Ishikawa (cell line): ENCODE results near the gene ARHGEF11.

ENCODE experiments used
- CEBPB ChIP-seq: IDR thresholded peaks from 2 replicates; pipeline ENCODE4 v1.6.1; 2012
- CREB1 ChIP-seq: IDR thresholded peaks from 2 replicates; pipeline ENCODE4 v1.6.1; 2012; ENCODE audit warnings: low read depth
- EGR1 ChIP-seq: IDR thresholded peaks from 2 replicates; pipeline ENCODE4 v1.6.1; 2012
- EP300 ChIP-seq: IDR thresholded peaks from 2 replicates; pipeline ENCODE4 v1.6.1; 2012; ENCODE audit warnings: borderline replicate concordance
- FOXM1 ChIP-seq: IDR thresholded peaks from 2 replicates; pipeline ENCODE4 v1.6.1; 2012; ENCODE audit warnings: low read depth, borderline replicate concordance
- MAX ChIP-seq: IDR thresholded peaks from 2 replicates; pipeline ENCODE4 v1.6.1; 2012
- NFIC ChIP-seq: IDR thresholded peaks from 2 replicates; pipeline ENCODE4 v1.6.1; 2012
- RAD21 ChIP-seq: IDR thresholded peaks from 2 replicates; pipeline ENCODE4 v1.6.1; 2012; ENCODE audit warnings: low read depth
- REST ChIP-seq: IDR thresholded peaks from 2 replicates; pipeline ENCODE4 v1.6.1; 2012; ENCODE audit warnings: low read depth, mild to moderate bottlenecking
- TAF1 ChIP-seq: IDR thresholded peaks from 2 replicates; pipeline ENCODE4 v1.6.1; 2012; ENCODE audit warnings: low read depth, mild to moderate bottlenecking
- TCF12 ChIP-seq: IDR thresholded peaks from 2 replicates; pipeline ENCODE4 v1.6.1; 2012; ENCODE audit warnings: low read depth
- TEAD4 ChIP-seq: IDR thresholded peaks from 2 replicates; pipeline ENCODE4 v1.6.1; 2012
- YY1 ChIP-seq: IDR thresholded peaks from 2 replicates; pipeline ENCODE4 v1.6.1; 2012; ENCODE audit warnings: low read depth
- ZBTB7A ChIP-seq: IDR thresholded peaks from 2 replicates; pipeline ENCODE4 v1.6.1; 2012; ENCODE audit warnings: low read depth
- TF ChIP-seq, protein P1 (sequence below): IDR thresholded peaks from 2 replicates; pipeline ENCODE4 v1.6.1; 2012

The ARHGEF11 gene

DNA sequence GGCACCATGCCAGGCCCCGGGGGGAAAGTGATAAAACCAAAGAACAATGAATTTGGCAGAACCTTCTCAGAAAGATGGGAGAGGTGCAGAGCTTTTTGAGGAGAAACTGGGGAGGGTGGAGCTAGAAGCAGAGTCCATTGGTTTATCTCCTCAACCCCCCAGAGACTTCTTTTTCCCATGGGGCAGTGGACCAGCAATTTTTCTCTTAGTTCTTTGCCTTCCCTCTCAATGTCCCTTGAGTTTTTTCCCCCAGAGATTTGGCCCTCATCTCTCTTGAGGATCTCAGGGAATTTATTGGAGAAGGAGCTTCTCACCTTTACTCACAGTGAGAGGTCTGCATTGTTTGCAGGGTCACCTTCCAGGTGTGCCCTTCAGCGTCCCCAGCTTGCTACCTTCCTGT is 5.3 kb upstream of the ARHGEF11 start:
- no peak for TF ChIP-seq YY1
- no peak for TF ChIP-seq FOXM1
- no peak for TF ChIP-seq TCF12

- no peak for TF ChIP-seq TEAD4
- no peak for TF ChIP-seq CEBPB
- no peak for TF ChIP-seq TAF1
- no peak for TF ChIP-seq EP300
- TF ChIP-seq FOXM1 = no peak
- TF ChIP-seq, protein P1, sequence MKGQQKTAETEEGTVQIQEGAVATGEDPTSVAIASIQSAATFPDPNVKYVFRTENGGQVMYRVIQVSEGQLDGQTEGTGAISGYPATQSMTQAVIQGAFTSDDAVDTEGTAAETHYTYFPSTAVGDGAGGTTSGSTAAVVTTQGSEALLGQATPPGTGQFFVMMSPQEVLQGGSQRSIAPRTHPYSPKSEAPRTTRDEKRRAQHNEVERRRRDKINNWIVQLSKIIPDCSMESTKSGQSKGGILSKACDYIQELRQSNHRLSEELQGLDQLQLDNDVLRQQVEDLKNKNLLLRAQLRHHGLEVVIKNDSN = no peak
- no peak for TF ChIP-seq YY1
- TF ChIP-seq ZBTB7A = no peak
- TF ChIP-seq MAX = no peak
- TF ChIP-seq RAD21 = no peak
- TF ChIP-seq EGR1 = no peak
- TF ChIP-seq REST = no peak
- no peak for TF ChIP-seq CREB1
- no peak for TF ChIP-seq NFIC
- TF ChIP-seq TCF12 = no peak
These were observed 1.5 kb upstream of the ARHGEF11 start for GRCh38 chr1:157047062-157047410.

GRCh38 chr1:157044326-157044725 is 1.2 kb downstream of the ARHGEF11 start:
- TF ChIP-seq TEAD4 = no peak
- TF ChIP-seq FOXM1 = no peak
- TF ChIP-seq REST = no peak
- TF ChIP-seq NFIC = no peak
- TF ChIP-seq ZBTB7A = no peak
- no peak for TF ChIP-seq CREB1
- no peak for TF ChIP-seq EGR1

DNA sequence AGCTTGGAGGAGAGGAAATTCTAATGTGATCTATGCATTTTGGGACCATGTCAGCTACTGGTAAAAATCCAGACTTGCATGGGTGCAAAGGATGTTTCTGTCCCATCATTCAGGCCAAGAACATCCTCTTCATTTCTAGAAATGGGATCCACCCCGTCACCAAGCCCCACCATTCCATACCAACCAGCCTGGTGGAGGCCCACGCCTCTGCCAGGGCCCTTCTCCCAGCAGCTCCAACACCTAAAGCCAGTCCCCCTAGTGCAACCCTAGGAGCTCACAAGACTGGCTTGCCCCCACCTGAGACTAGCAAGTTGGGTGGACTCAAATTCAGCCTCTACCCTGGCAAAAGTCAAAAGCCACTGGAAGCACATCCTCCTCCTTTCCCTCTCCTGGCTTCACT is 1.9 kb downstream of the ARHGEF11 start:
- TF ChIP-seq, protein P1 = no peak
- TF ChIP-seq FOXM1 (no peak), EGR1 (no peak), REST (no peak), EP300 (no peak), ZBTB7A (no peak), CEBPB (no peak), YY1 (no peak), MAX (no peak), CREB1 (no peak)

- TF ChIP-seq TAF1 (no peak), CEBPB (no peak), YY1 (no peak), REST (no peak), CREB1 (no peak), EP300 (no peak), MAX (no peak), TCF12 (no peak), ZBTB7A (no peak), FOXM1 (no peak), EGR1 (no peak), TEAD4 (no peak), RAD21 (no peak), NFIC (no peak)
- TF ChIP-seq, protein P1 = no peak
These were observed 2.7 kb downstream of the ARHGEF11 start for GRCh38 chr1:157042846-157043245.
